B cell (primary cell): ENCODE measurements around the gene PLD1. TPM values are rescaled to one million over a fixed set of nuclear protein-coding genes. Genes with fewer than 3 reads are reported as not detected.

ENCODE experiments used
- ATAC-seq: fragments of 200-7000 bp; cut with Tn5 transposase; one replicate; pipeline ENCODE4 v1.10.0; 2021; ENCODE audit warnings: low read depth, mild to moderate bottlenecking, moderate number of reproducible peaks, moderate library complexity
- CTCF ChIA-PET: fragments of 350-600 bp; sonication (Branson Sonifier 250); formaldehyde crosslinking; loops from one replicate; lab custom pipeline; 2021; ENCODE audit warnings: antibody characterized with exemption, inconsistent platforms; lab: Charles Lee
- POLR2A ChIA-PET: fragments of 350-600 bp; sonication (Branson Sonifier 250); formaldehyde crosslinking; loops from one replicate; lab custom pipeline; 2021; ENCODE audit warnings: antibody characterized with exemption; lab: Charles Lee
- DNase-seq: peaks from one replicate; pipeline ENCODE4 v3.0.0; 2013
- H2AFZ ChIP-seq: 2 replicates; pipeline ENCODE4 v1.6.1; 2012; ENCODE audit warnings: mild to moderate bottlenecking, low read depth, low read length; ENCODE audit not compliant: insufficient read depth, poor library complexity, severe bottlenecking
- H3K27ac ChIP-seq, 2 donors: 1 replicate in 1 of 2; 2 replicates in 1 of 2; pipeline ENCODE4 v1.5.1; 2012 to 2013; ENCODE audit warnings: low read length in 2 of 2, mild to moderate bottlenecking in 2 of 2, moderate library complexity in 1 of 2
- H3K27me3 ChIP-seq, 4 experiments: fragments of 200-600 bp in 1 of 4; sonication (generic) in 1 of 4; replicated peaks in 1 of 4; 1 replicate in 2 of 4; 2 replicates in 2 of 4; pipeline versions ENCODE4 v1.6.1 to v1.7.0; 2013 to 2016; ENCODE audit warnings: low read length in 3 of 4, mild to moderate bottlenecking in 2 of 4, mixed read lengths in 1 of 4, moderate library complexity in 1 of 4; ENCODE audit not compliant: insufficient read depth in 4 of 4, control insufficient read depth in 3 of 4; ENCODE audit errors: control extremely low read depth in 1 of 4
- H3K36me3 ChIP-seq, 2 experiments: replicated peaks in 1 of 2; 1 replicate in 1 of 2; 2 replicates in 1 of 2; pipeline versions ENCODE4 v1.6.1 to v1.7.1; 2013; ENCODE audit warnings: low read length in 1 of 2; ENCODE audit not compliant: insufficient read depth in 2 of 2, control insufficient read depth in 1 of 2; ENCODE audit errors: control extremely low read depth in 1 of 2, extremely low read depth in 1 of 2
- H3K4me1 ChIP-seq, 2 donors: fragments of 200-600 bp in 1 of 2; sonication (generic) in 1 of 2; 1 replicate in 1 of 2; 2 replicates in 1 of 2; pipeline versions ENCODE4 v1.5.1 to v1.6.1; 2013 to 2017; ENCODE audit warnings: low read length in 2 of 2; ENCODE audit not compliant: control insufficient read depth in 2 of 2, insufficient read depth in 2 of 2
- H3K4me2 ChIP-seq: replicated peaks from 2 replicates; pipeline ENCODE3; 2012; ENCODE audit warnings: mild to moderate bottlenecking, low read depth, low read length; ENCODE audit not compliant: poor library complexity, severe bottlenecking
- H3K4me3 ChIP-seq, 5 experiments: fragments of 200-600 bp in 1 of 5; sonication (generic) in 1 of 5; 1 replicate in 3 of 5; 2 replicates in 2 of 5; pipeline versions ENCODE4 v1.5.1 to v1.7.0; 2011 to 2016; ENCODE audit warnings: low read length in 4 of 5, mild to moderate bottlenecking in 4 of 5, low read depth in 2 of 5, control low read depth in 1 of 5, moderate library complexity in 1 of 5; ENCODE audit not compliant: insufficient read depth in 1 of 5; ENCODE audit errors: control extremely low read depth in 1 of 5, extremely low read depth in 1 of 5
- H3K79me2 ChIP-seq: fragments of 200-600 bp; sonication (generic); one replicate; pipeline ENCODE4 v1.6.0; 2016; ENCODE audit warnings: low read length; ENCODE audit not compliant: control insufficient read depth, insufficient read depth
- H3K9ac ChIP-seq: fragments of 200-600 bp; sonication (generic); 2 replicates; pipeline ENCODE4 v1.6.1; 2017; ENCODE audit warnings: mild to moderate bottlenecking, low read length, moderate library complexity
- H3K9me3 ChIP-seq, 3 donors: one replicate each; pipeline versions ENCODE4 v1.6.1 to v1.7.1; 2013; ENCODE audit warnings: low read length in 2 of 3; ENCODE audit not compliant: control insufficient read depth in 2 of 3, insufficient read depth in 1 of 3; ENCODE audit errors: control extremely low read depth in 1 of 3
- H4K20me1 ChIP-seq: 2 replicates; pipeline ENCODE4 v1.6.0; 2012; ENCODE audit warnings: mild to moderate bottlenecking, low read length; ENCODE audit not compliant: insufficient read depth, control insufficient read depth, poor library complexity, severe bottlenecking
- H3K27ac Mint-ChIP-seq: one replicate; pipeline ENCODE4 v1.8.0; 2021; ENCODE audit warnings: mixed read lengths
- H3K27me3 Mint-ChIP-seq: one replicate; pipeline ENCODE4 v1.8.0; 2021; ENCODE audit warnings: mixed read lengths
- H3K4me1 Mint-ChIP-seq: one replicate; pipeline ENCODE4 v1.8.0; 2021; ENCODE audit warnings: mixed read lengths
- H3K4me3 Mint-ChIP-seq: one replicate; pipeline ENCODE4 v1.8.0; 2021; ENCODE audit warnings: mixed read lengths
- H3K9me3 Mint-ChIP-seq: one replicate; pipeline ENCODE4 v1.8.0; 2022; ENCODE audit warnings: mixed read lengths; ENCODE audit not compliant: insufficient read depth
- EZH2 ChIP-seq: IDR thresholded peaks from 2 replicates; pipeline ENCODE4 v1.6.1; 2012; ENCODE audit warnings: borderline replicate concordance, low read depth, mild to moderate bottlenecking, moderate library complexity, low read length; ENCODE audit not compliant: insufficient read depth, poor library complexity, severe bottlenecking
- WGBS: methylation state at CpG from one replicate; pipeline ENCODE4 v1.1.5; 2013; ENCODE audit warnings: missing lambda C conversion rate; ENCODE audit not compliant: insufficient coverage; 5-methylcytosine and 5-hydroxymethylcytosine counted together
- intact Hi-C: fragments of 100-400 bp; cut with micrococcal nuclease; formaldehyde crosslinking; loops from one replicate; pipeline ENCODE4 v1.10.0; 2022
- polyA plus RNA-seq: library from polyadenylated mRNA; depleted of rRNA; stranded (reverse); fragments of >200 nt; gene quantifications from 2 replicates; pipeline ENCODE4 v1.2.3, GENCODE V29; 2012
- total RNA-seq, 2 donors: library from RNA; stranded (reverse); fragments of 120-200 nt in 1 of 2; gene quantifications; 1 replicate in 1 of 2; 2 replicates in 1 of 2; pipeline versions ENCODE4 v1.2.3 to v1.2.4, GENCODE V29; 2013 to 2022
- TF ChIP-seq, protein P1 (sequence below): fragments of 200-600 bp; IDR thresholded peaks from one replicate; pipeline ENCODE4 v1.8.0; 2022; ENCODE audit warnings: antibody characterized with exemption, mild to moderate bottlenecking

Gene PLD1
- total and polyA plus RNA-seq, 2 donors (not counting 1 experiment from before 2014, with no cell fraction given): 0.24 to 0.52 TPM

DNA sequence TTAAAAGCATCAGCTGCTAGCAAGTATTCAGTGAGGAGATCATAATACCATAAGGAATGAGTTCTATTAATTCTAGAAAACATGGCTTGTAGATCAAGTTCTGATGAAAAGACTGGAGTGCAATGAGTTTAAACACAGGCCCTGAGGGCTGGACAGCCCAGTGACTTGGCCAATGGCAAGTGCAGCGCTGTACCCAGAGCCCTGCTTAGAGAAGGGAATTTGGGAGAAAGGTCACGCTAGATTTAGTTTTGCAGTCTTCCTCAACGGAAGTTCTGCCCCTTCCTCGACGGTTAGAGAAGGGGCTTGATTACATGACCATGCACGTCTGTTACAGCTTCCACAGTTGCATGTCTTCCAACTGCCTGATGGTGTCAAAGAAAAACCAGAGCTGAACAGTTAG is 36.9 kb upstream of the PLD1 start:
- no peak overlapping the region for H3K27ac Mint-ChIP-seq
- no peak overlapping the region for H2AFZ ChIP-seq
- intact Hi-C loops: no loop called here

DNA sequence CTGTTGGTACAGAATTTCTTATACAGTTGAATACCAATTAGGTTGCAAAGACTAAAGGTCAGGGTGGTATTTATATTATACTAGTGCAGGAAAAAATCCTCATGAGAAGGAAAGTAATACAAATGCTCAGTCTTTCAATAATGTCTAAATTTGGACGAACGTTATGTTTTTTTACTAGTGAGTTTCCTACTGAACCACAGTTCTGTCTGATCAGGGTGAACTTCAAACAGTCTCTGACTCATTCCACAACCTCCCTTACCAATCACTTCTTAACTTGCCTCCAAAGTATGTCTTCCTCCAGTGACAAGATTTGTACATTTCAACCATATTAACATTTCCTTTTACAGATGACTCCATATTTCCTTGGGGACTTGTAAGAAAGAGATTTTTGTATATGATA is 36.3 kb upstream of the PLD1 start:
- Histone ChIP-seq H3K79me2 (no peaks in the 10 kb centered on the region), H3K27ac (no peak overlapping the region), H3K9ac (no peak overlapping the region), H3K27me3 (no peaks in the 10 kb centered on the region), H3K9me3 (no peaks in the 10 kb centered on the region), H3K36me3 (no peaks in the 10 kb centered on the region), H2AFZ (no peak overlapping the region), H4K20me1 (no peaks in the 10 kb centered on the region), H3K4me2 (no peak overlapping the region), H3K4me3 (no peak overlapping the region), H3K4me1 (no peaks in the 10 kb centered on the region)
- WGBS: no CpG with 5 or more reads among the region's 2 CpGs
- no peaks in the 10 kb centered on the region for H3K9me3 Mint-ChIP-seq
- intact Hi-C loops: no loop called here
- no peak overlapping the region for H3K4me3 Mint-ChIP-seq
- POLR2A ChIA-PET: no interaction called here
- TF ChIP-seq, protein P1, sequence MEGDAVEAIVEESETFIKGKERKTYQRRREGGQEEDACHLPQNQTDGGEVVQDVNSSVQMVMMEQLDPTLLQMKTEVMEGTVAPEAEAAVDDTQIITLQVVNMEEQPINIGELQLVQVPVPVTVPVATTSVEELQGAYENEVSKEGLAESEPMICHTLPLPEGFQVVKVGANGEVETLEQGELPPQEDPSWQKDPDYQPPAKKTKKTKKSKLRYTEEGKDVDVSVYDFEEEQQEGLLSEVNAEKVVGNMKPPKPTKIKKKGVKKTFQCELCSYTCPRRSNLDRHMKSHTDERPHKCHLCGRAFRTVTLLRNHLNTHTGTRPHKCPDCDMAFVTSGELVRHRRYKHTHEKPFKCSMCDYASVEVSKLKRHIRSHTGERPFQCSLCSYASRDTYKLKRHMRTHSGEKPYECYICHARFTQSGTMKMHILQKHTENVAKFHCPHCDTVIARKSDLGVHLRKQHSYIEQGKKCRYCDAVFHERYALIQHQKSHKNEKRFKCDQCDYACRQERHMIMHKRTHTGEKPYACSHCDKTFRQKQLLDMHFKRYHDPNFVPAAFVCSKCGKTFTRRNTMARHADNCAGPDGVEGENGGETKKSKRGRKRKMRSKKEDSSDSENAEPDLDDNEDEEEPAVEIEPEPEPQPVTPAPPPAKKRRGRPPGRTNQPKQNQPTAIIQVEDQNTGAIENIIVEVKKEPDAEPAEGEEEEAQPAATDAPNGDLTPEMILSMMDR: no peak
- TF ChIP-seq EZH2: no peak
- H3K27ac Mint-ChIP-seq: no peak overlapping the region
- CTCF ChIA-PET: no interaction called here
- no peaks in the 10 kb centered on the region for H3K4me1 Mint-ChIP-seq
- no peak for ATAC-seq
- H3K27me3 Mint-ChIP-seq: no peaks in the 10 kb centered on the region
- no peak for DNase-seq

More for the DNA sequence above, 36.9 kb upstream of the PLD1 start:
- DNase-seq (no peak), ATAC-seq (no peak)
- Histone ChIP-seq H3K36me3 (no peaks in the 10 kb centered on the region), H3K27ac (no peak overlapping the region), H3K27me3 (no peaks in the 10 kb centered on the region), H3K4me1 (no peaks in the 10 kb centered on the region), H3K9ac (no peak overlapping the region), H4K20me1 (no peaks in the 10 kb centered on the region), H3K4me2 (no peak overlapping the region), H3K79me2 (no peaks in the 10 kb centered on the region), H3K4me3 (no peak overlapping the region), H3K9me3 (no peaks in the 10 kb centered on the region)
- Mint-ChIP-seq H3K4me3 (no peak overlapping the region), H3K4me1 (no peaks in the 10 kb centered on the region), H3K9me3 (no peaks in the 10 kb centered on the region), H3K27me3 (no peaks in the 10 kb centered on the region)
- WGBS: 88% methylated on average over 6 of the region's 6 CpGs
- ChIA-PET CTCF (no interaction called here), POLR2A (no interaction called here)
- TF ChIP-seq, protein P1: no peak
- no peak for TF ChIP-seq EZH2
